Astrocyte of the cerebellum (primary cell): ENCODE data around the gene FASTKD2.

Source experiments
- DNase-seq: peaks from one replicate; pipeline ENCODE4 v3.0.0-alpha.2; 2011; ENCODE audit warnings: low read depth
- H3K4me3 ChIP-seq: 2 replicates; pipeline ENCODE4 v1.5.1; 2011; ENCODE audit warnings: mild to moderate bottlenecking, low read depth, low read length, moderate library complexity
- in situ Hi-C: cut with HindIII; loops from 2 replicates; pipeline ENCODE4 v1.10.0; 2017; ENCODE audit warnings: low sequenced_read_pairs
- TF ChIP-seq, protein P1 (sequence below): IDR thresholded peaks from 2 replicates; pipeline ENCODE4 v1.5.1; 2012; ENCODE audit warnings: low read length, low read depth, moderate library complexity, mild to moderate bottlenecking; ENCODE audit errors: missing control alignments

The FASTKD2 gene

DNA sequence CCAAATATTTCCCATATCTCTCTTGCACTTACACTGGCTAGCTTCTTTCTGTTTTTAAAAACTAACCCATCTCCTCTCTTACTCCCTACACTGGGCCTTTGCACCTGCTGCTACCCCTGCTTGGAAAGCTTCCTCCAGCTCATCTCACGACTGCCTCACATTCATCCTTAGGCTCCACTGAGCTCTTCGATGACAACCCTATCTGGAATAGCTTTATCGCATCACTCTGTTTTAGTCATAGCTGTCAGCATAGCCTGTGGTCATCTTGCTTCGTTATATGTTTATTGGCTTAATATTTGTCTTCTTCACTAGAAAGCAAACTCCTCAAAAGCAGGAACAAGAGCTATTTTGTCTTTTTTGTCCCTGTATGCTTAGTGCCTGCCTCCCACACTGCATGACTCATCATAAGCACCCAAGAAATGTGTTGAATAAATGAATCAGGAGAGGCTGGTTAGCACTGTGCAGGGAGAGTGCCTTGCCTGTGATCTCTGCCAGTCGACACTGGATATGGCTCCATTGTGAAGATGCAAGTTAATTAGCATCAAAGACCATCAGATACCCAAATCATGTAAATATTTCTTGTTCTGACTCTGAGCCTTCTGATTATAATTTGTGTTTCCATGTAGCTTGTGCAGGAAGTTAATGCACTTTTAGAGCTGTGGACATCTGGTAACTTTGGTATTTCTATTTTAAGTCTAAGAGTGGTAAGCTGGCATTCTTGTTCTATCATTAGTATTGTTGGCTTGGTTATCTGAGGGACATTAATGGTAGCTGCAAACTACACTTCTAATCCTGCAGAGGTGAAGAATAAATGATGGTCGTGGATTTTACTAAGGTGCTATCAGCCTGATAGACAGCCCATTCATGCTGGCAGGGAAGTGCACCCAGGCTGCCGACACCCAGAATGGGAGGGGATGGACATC, 36.9 kb upstream of the FASTKD2 start:
- in situ Hi-C loops = no loop called here
- DNase-seq = no peak
- no peak overlapping the region for H3K4me3 ChIP-seq
- TF ChIP-seq, protein P1, sequence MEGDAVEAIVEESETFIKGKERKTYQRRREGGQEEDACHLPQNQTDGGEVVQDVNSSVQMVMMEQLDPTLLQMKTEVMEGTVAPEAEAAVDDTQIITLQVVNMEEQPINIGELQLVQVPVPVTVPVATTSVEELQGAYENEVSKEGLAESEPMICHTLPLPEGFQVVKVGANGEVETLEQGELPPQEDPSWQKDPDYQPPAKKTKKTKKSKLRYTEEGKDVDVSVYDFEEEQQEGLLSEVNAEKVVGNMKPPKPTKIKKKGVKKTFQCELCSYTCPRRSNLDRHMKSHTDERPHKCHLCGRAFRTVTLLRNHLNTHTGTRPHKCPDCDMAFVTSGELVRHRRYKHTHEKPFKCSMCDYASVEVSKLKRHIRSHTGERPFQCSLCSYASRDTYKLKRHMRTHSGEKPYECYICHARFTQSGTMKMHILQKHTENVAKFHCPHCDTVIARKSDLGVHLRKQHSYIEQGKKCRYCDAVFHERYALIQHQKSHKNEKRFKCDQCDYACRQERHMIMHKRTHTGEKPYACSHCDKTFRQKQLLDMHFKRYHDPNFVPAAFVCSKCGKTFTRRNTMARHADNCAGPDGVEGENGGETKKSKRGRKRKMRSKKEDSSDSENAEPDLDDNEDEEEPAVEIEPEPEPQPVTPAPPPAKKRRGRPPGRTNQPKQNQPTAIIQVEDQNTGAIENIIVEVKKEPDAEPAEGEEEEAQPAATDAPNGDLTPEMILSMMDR = no peak

DNA sequence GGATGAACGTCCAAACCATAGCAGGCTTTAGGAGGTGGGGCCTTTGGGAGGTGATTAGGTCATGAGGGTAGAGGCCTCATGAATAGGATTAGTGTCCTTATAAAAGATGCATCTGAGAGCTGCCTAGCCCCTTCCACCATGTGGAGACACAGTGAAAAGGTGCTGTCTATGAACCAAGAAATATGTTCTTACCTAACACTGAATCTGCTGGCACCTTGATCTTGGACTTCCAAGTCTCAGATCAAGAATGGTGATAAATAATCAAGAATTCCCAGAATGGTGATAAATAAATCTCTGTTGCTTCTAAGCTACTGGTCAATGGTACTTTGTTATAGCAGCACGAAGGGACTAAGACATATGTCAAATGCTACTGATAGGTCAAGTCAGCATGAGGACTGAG, 32.1 kb upstream of the FASTKD2 start:
- in situ Hi-C loops = no loop called here
- DNase-seq = no peak
- TF ChIP-seq, protein P1 = no peak
- H3K4me3 ChIP-seq = no peak overlapping the region

DNA sequence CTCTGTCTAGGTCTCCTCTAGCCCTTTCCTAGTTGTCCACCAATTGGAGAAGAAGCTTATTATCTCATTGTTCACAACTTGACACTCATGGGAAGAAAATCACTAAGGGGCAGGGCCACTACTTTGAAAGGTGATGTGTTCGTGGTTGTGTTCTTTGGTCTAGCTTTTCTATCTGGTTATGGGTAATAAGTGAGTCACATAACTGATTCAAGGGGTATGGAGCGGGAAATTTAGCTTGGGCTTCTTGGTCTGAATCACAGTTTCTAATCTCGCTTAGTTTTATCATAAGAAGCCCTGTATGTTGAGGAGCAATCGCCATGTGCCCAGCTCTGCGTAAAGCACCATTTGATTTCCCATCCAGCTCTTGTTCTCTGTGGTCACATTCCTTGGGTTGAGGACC, 28.5 kb upstream of the FASTKD2 start:
- no peak for DNase-seq
- TF ChIP-seq, protein P1 = no peak
- in situ Hi-C loops = no loop called here

DNA sequence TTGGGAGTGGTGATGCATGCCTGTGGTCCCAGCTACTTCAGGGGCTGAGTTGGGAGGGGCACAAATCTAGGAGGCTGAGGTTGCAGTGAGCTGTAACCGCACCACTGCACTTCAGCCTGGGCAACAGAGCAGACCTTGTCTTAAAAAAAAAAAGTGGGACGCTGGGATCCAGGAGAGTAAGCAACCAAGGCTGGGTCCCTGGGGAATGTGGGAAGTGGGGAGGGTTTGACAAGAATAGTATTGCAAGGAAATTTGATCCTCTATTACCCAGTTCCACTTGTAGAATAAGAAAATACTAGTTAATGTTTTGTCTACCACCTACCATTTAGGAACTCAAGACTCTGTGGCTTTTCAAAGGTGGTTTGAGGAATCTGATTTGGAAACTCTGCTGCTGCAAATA, 26.1 kb upstream of the FASTKD2 start:
- no peak overlapping the region for H3K4me3 ChIP-seq
- TF ChIP-seq, protein P1 = no peak
- DNase-seq = no peak
- in situ Hi-C loops = no loop called here

More for the DNA sequence above, 28.5 kb upstream of the FASTKD2 start:
- H3K4me3 ChIP-seq = no peak overlapping the region

DNA sequence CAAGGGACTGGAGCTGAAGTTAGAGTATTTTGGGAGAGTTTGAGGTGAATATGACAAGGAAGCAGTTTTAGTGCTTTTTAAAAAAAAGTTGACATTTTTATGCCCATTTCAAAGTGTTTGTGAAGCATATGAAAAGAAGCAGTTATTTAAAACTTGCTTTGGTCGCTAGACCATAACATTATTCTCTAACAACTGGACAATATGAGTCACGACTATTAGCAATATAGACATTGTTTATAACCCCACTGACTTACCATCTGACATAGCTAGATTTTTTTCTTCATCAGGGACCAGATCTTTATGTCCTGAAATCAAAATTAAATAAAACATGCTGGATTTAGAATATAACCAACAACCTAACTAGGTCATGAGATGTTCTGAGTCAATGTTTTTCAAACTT, 24.6 kb upstream of the FASTKD2 start:
- DNase-seq = no peak
- no peak overlapping the region for H3K4me3 ChIP-seq
- in situ Hi-C loops = no loop called here
- TF ChIP-seq, protein P1 = no peak

DNA sequence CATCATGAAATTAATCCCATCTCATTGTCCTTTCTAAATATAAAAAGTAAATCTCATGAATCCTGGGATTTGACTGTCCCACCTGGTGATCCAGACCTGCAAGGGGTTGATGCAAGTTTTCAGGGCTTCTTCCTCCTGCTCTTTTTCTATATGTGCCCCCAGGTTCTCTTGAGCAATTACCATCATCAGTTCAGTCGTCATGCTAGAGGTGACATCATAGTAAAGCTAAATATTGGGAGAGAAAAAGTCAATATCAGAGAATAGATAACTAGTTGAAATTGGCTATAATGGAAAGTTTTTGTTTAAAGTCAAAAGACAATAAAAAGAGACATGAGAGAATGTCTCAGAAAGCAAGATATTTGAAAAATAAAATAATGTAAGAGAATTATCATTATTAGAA, 8.6 kb upstream of the FASTKD2 start:
- DNase-seq = no peak
- in situ Hi-C loops = no loop called here
- TF ChIP-seq, protein P1 = no peak
- no peak overlapping the region for H3K4me3 ChIP-seq
